ENCODE measurements around the gene MTERF4.
"Not testable (repeated sequence)": the region's sequence is repeated elsewhere in the genome, so short reads cannot be mapped to it uniquely, and the experiment has no call there.

MTERF4 gene

GRCh38 chr2:241110607-241111439, 8.7 kb upstream of the MTERF4 start:
- DNase-seq: no peak

- DNase-seq: no peak
These were observed 8.1 kb upstream of the MTERF4 start for GRCh38 chr2:241110089-241110606.

DNA sequence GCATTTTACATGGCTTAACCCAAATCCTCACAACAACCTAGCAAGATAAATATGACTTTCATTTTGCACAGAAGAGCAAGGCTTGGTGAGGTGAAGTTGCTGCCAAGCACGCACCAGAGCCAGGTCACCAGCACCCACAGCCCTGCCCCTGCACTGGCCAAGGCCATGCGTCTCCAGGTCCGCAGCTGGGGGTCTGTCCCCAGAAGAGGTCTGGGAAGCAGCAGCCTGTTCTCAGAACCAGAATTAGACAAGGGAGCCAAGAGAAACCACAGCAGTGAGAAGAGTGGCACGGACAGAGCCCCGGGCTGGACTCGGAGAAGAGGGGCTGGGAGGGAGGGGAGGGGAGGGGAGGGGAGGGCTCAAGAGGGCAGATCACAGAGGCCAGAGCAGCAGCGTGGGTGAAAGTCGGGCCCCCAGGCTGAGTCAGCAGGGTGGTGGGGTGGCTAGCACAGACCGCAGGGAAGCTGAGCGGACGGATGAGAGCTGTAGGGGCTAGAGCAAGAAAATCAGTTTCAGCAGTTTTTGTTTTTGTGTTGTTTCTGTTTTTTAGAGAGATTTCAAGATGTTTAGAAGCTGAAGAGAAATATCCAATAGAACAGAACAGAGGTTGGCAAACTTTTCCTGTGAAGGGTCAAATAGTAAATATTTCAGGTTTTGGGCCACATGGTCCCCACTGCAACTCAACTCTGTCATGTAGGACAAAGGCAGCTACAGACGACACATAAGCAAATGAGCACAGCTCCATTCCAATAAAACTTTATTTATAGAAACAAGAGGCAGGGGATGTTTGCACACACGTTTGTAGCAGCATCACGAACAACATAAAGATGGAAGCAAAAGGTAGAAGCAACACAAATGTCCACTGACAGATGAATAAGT, 7.4 kb upstream of the MTERF4 start:
- no peak for DNase-seq

GRCh38 chr2:241108271-241109209, 6.5 kb upstream of the MTERF4 start:
- DNase-seq: no peak

GRCh38 chr2:241107031-241107783, 5.1 kb upstream of the MTERF4 start:
- no peak for DNase-seq

DNA sequence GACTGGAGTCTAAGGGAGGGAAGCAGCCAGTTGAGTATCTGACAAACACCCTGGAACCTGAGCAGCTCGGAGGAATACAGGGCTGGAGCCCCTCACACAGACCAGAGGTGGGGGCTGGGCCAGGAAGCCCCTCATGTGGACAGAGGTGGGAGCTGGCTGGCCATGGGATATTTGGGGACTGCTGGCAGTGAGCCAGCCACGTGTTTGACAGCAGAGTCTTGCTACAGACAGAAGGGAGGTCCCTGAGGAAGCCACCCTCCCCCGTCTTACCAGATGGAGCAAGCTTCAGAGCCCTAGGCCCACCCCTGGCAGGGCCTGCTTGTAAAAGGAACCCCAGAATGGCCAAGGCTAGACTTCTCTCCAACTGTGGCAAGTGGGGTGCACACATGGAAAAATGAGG, 3.6 kb upstream of the MTERF4 start:
- DNase-seq: no peak

- DNase-seq: not testable (repeated sequence)
These were observed 2.5 kb upstream of the MTERF4 start for GRCh38 chr2:241104611-241105010.

GRCh38 chr2:241103176-241103595, 1.1 kb upstream of the MTERF4 start:
- no peak for DNase-seq

DNA sequence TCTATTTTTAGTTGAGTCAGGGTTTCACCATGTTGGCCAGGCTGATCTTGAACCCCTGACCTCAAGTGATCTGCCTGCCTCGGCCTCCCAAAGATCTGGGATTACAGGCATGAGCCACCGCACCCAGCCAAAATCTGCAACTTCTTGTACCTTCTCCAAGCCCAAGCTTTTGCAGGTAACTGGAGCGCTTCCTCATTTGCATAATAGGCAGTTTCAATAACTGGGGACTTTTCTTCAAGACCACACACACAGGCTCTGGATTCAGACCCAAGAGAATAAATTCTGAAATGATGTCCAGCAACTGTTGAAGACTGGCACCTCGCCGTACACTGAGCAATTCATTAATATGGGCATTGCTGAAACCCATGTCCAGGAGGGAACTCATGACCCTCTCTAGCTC, 2.8 kb downstream of the MTERF4 start:
- DNase-seq: no peak

GRCh38 chr2:241096979-241097378, 5.1 kb downstream of the MTERF4 start:
- no peak for DNase-seq

- no peak for DNase-seq
These were observed 6.3 kb downstream of the MTERF4 start for GRCh38 chr2:241095594-241096290.

GRCh38 chr2:241094924-241095420, 7.1 kb downstream of the MTERF4 start:
- no peak for DNase-seq

GRCh38 chr2:241094172-241094571, 7.9 kb downstream of the MTERF4 start:
- DNase-seq: no peak

DNA sequence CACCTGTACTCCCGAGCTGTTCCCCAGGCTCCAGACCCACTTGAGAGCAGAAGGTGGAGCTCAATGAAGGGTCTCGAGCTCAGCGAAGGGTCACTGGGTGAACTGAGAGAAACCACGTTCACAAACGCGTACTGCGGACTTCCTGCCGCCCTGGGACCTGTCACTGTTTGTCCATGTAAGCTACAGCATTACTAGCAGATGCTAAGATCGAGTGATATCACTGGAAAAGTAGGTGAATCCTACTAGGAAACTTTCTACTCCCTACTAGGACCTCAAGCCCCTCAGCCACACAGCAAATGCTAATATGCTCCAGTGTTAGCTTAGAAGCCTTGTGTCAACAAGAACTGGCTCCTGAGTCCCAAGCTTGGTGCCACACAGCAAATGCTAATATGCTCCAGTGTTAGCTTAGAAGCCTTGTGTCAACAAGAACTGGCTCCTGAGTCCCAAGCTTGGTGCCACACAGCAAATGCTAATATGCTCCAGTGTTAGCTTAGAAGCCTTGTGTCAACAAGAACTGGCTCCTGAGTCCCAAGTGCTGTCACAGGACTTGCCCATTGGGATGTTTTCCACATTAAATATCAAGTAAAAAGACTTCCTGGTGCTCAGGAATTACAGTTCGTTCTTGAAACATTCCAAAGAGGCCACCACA, 8.8 kb downstream of the MTERF4 start:
- not testable (repeated sequence) for DNase-seq

GRCh38 chr2:241092677-241093076, 9.4 kb downstream of the MTERF4 start:
- DNase-seq: no peak

- DNase-seq: no peak
These were observed 10.2 kb downstream of the MTERF4 start for GRCh38 chr2:241091734-241092445.

DNA sequence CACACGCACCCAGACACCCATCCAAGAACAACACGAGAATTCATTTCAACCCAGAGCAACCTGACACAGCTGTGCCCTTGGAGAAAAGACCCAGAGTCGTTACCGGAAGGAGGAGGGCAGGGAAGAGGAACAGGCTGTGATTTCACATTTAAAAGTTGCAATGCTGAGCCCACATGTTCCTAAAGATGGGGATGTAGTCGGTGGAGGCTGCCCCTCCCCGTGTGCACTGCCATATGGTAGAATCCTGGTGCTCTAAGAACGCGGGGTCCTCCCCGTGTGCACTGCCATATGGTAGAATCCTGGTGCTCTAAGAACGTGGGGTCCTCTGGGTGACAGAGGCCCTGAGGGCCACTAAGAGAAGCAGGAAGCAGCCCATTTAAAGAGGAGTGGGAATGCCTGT, 10.9 kb downstream of the MTERF4 start:
- DNase-seq: no peak

GRCh38 chr2:241088791-241089732, 13.0 kb downstream of the MTERF4 start:
- DNase-seq: no peak

GRCh38 chr2:241088376-241088775, 13.7 kb downstream of the MTERF4 start:
- no peak for DNase-seq

Data from NCI-H2107 (cell line).